ENCODE measurements around the gene ZFC3H1.

Gene ZFC3H1

GRCh38 chr12:71567537-71567936 is 96.1 kb downstream of the ZFC3H1 start:
- no peaks in the 10 kb centered on the region for H3K27me3 ChIP-seq (ENCODE audit: low read depth, low read length)
- H3K4me3 ChIP-seq (ENCODE audit: low read depth in 1 of 2, low read length in 2 of 2), result no peak overlapping the region
- no peaks in the 10 kb centered on the region for H3K36me3 ChIP-seq (ENCODE audit: control insufficient read depth in 1 of 2, insufficient read depth in 2 of 2, low read length in 2 of 2)
- H3K9me3 ChIP-seq (ENCODE audit: control insufficient read depth in 1 of 2, low read length in 2 of 2), result no peaks in the 10 kb centered on the region
- no peak overlapping the region for H3K27ac ChIP-seq (ENCODE audit: low read length)
- H3K4me1 ChIP-seq (ENCODE audit: control insufficient read depth in 1 of 2, insufficient read depth in 2 of 2, low read length in 2 of 2), result no peaks in the 10 kb centered on the region

- H3K9me3 ChIP-seq (ENCODE audit: control insufficient read depth in 1 of 2, low read length in 2 of 2), result no peaks in the 10 kb centered on the region
- no peaks in the 10 kb centered on the region for H3K4me1 ChIP-seq (ENCODE audit: control insufficient read depth in 1 of 2, insufficient read depth in 2 of 2, low read length in 2 of 2)
Observed at GRCh38 chr12:71566655-71567054, 97.0 kb downstream of the ZFC3H1 start.

GRCh38 chr12:71565535-71565934 is 98.1 kb downstream of the ZFC3H1 start:
- Histone ChIP-seq H3K27me3 (ENCODE audit: low read depth, low read length) (no peaks in the 10 kb centered on the region), H3K36me3 (ENCODE audit: control insufficient read depth in 1 of 2, insufficient read depth in 2 of 2, low read length in 2 of 2) (no peaks in the 10 kb centered on the region), H3K27ac (ENCODE audit: low read length) (no peak overlapping the region), H3K9me3 (ENCODE audit: control insufficient read depth in 1 of 2, low read length in 2 of 2) (no peaks in the 10 kb centered on the region), H3K4me3 (ENCODE audit: low read depth in 1 of 2, low read length in 2 of 2) (no peak overlapping the region), H3K4me1 (ENCODE audit: control insufficient read depth in 1 of 2, insufficient read depth in 2 of 2, low read length in 2 of 2) (no peaks in the 10 kb centered on the region)

More at GRCh38 chr12:71566655-71567054, 97.0 kb downstream of the ZFC3H1 start:
- Histone ChIP-seq H3K27ac (ENCODE audit: low read length) (no peak overlapping the region), H3K4me3 (ENCODE audit: low read depth in 1 of 2, low read length in 2 of 2) (no peak overlapping the region), H3K27me3 (ENCODE audit: low read depth, low read length) (no peaks in the 10 kb centered on the region), H3K36me3 (ENCODE audit: control insufficient read depth in 1 of 2, insufficient read depth in 2 of 2, low read length in 2 of 2) (no peaks in the 10 kb centered on the region)

GRCh38 chr12:71562676-71563595 is 100.7 kb downstream of the ZFC3H1 start:
- H3K9me3 ChIP-seq (ENCODE audit: control insufficient read depth in 1 of 2, low read length in 2 of 2), result no peaks in the 10 kb centered on the region
- no peaks in the 10 kb centered on the region for H3K4me1 ChIP-seq (ENCODE audit: control insufficient read depth in 1 of 2, insufficient read depth in 2 of 2, low read length in 2 of 2)
- no peaks in the 10 kb centered on the region for H3K27me3 ChIP-seq (ENCODE audit: low read depth, low read length)
- no peak overlapping the region for H3K4me3 ChIP-seq (ENCODE audit: low read depth in 1 of 2, low read length in 2 of 2)
- H3K36me3 ChIP-seq (ENCODE audit: control insufficient read depth in 1 of 2, insufficient read depth in 2 of 2, low read length in 2 of 2), result no peaks in the 10 kb centered on the region
- no peak overlapping the region for H3K27ac ChIP-seq (ENCODE audit: low read length)
